HL-60/S4 treated with retinoic acid at 250 ng/mL for 4 days and 3 days (cell line): ENCODE data around the gene KCNE2.
"Not testable (repeated sequence)": the region's sequence is repeated elsewhere in the genome, so short reads cannot be mapped to it uniquely, and the experiment has no call there.

Experiments
- in situ Hi-C: fragments of 300-500 bp; cut with MboI; formaldehyde crosslinking; loops from 2 replicates; pipeline ENCODE4 v1.7.0; 2022; ENCODE audit warnings: low sequenced_read_pairs

The KCNE2 gene

GRCh38 chr21:34406102-34406501, 42.3 kb downstream of the KCNE2 start:
- in situ Hi-C loops, result not testable (repeated sequence)

- in situ Hi-C loops, result not testable (repeated sequence)
Measured at GRCh38 chr21:34406676-34407075, 42.9 kb downstream of the KCNE2 start.

GRCh38 chr21:34407294-34407693, 43.5 kb downstream of the KCNE2 start:
- in situ Hi-C loops, result not testable (repeated sequence)

- in situ Hi-C loops, result not testable (repeated sequence)
Measured at GRCh38 chr21:34417448-34418077, 53.8 kb downstream of the KCNE2 start.
